NB4 (cell line): Measurements from ENCODE around the gene PERP.
A peak's percentile ranks its signal among the peaks of the same experiment; 100 is the strongest.

Experiments
- DNase-seq: peaks from one replicate; pipeline ENCODE4 v3.0.0; 2010; ENCODE audit warnings: low read depth
- H3K4me3 ChIP-seq: one replicate; pipeline ENCODE4 v1.5.1; 2011; ENCODE audit warnings: mild to moderate bottlenecking, low read depth, low read length, moderate library complexity
- CTCF ChIP-seq: IDR thresholded peaks from one replicate; pipeline ENCODE4 v1.5.1; 2012; ENCODE audit warnings: low read depth, low read length
- MAX ChIP-seq: IDR thresholded peaks from 2 replicates; pipeline ENCODE4 v1.6.1; 2011; ENCODE audit warnings: low read depth, low read length
- MYC ChIP-seq: IDR thresholded peaks from 2 replicates; pipeline ENCODE4 v1.6.1; 2011; ENCODE audit warnings: low read depth, low read length
- POLR2A ChIP-seq: IDR thresholded peaks from 2 replicates; pipeline ENCODE4 v1.6.1; 2011; ENCODE audit warnings: mild to moderate bottlenecking; ENCODE audit not compliant: insufficient read length; ENCODE audit errors: extremely low read depth

PERP gene

DNA sequence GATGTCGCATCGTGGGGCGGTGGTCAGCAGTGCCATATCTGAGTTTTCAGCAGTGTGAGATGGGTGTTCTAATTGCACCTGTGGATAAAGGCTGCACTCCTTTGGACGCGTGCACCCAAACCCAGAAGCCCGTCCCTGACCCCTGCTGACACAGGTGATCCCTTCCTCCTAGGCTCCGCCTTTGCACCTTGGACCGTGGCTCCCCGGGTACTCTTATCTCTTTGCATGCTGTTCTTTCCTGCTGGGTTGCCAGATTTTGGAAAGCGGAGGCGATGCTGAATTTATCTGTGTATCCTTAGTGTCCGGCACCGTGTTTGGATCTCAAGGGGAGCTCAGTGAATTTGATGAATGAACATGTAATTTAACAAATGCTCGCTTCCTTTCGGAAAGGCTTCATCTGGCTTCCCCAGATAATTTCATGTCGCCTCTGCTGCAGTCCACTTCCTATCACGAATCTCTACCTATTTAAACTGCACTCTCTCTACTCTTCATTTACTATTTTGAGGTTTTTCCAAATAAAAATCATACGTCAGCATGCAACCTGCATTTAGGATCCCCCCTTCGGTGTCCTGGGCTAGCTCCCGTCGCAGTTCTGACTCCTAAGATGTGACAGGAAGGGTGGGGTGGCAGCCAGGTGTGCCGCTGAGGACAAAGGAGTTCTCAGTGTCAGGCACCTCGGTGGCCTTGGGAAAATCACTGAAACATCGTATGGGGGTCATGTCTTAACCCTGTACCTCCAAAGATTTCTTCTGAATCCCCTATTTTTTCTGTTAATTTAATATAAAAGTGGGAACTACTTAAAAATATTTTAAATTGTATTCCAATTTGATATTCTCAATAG, 753 bp upstream of the PERP start:
- H3K4me3 ChIP-seq, result peak overlapping the region; percentile 30
- TF ChIP-seq CTCF (no peak), MAX (no peak), MYC (no peak), POLR2A (no peak)
- no peak for DNase-seq

DNA sequence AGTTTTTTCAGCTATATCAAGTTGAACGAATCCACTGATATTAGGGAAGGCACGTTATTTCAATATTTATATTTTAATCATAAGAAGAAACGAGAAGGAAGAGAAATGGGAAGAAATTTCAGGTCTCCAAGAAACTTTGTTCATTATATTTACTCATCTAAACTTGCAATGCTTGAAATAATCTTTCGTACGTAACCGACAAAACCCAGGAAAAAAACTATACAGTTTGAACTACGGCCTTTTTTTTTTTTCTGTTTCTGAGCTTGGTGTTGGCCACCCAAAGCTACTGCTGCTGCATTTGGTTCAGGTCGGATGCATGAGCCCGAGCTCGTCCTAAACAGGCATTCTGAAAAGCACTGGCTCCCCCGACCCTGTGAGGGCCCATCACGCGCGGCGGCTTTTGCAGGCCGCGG, 548 bp downstream of the PERP start:
- H3K4me3 ChIP-seq, result peak overlapping the region; percentile 50

DNA sequence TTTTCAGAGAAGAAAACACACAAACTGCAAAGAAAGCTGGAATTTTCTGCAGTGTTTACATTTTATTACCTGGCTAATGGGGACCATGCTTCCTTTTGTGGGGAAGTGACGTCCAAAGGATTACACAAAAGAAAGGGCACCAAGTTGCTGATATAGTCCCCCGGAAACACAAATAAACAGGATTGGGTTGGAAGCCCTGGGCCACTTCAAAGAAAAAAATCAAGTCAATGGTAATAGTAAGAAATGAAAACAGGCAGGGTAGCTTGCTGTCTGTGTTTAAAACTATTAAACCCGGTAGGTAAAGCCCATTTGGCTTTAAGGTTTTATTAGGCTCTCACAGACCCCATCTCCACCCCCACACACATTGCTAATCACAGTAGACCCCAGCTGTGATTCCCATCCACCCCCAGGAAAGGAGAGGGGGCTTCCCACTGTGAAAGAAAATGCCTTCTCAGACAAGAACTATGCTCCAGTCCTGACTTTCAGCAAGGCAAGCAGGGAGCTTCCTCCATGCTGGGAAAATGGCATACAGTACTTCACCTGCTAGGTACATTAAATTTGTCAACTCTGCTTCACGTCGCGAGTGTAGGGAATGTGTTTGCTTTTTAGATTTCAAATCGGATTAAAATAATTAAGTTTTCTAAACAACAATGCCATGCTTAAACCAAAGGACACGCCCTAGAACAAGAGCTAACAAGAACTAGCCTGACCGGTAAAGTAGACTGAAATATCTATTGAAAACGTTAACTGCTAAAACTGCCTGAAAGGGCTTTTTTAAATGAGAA, 1.1 kb downstream of the PERP start:
- peak overlapping the region; percentile 50 for H3K4me3 ChIP-seq
- no peak for TF ChIP-seq POLR2A
- no peak for TF ChIP-seq MAX
- no peak for TF ChIP-seq MYC
- no peak for TF ChIP-seq CTCF
- no peak for DNase-seq

More for the DNA sequence above, 548 bp downstream of the PERP start:
- no peak for TF ChIP-seq POLR2A
- no peak for TF ChIP-seq MYC
- no peak for TF ChIP-seq CTCF
- no peak for DNase-seq

DNA sequence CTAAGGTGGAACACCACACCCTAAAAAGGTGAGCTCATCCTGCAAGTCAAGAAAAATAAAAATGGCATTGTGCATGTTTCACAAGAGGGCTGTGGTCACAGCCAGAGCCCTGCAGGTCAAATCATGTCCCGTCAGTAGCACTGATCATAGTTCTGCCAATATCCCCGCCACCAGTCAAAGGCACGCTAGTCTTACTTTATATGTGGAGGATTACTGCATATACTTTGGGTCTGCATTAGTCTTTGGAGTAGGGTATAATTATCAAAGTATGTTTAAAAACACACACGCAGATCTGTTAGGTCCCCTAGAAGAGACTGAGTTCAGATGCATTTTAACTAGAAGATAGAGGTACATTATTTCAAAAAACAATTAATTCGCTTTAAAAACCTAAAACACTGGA, 1.8 kb downstream of the PERP start:
- TF ChIP-seq MAX (no peak), POLR2A (no peak), CTCF (no peak), MYC (no peak)
- H3K4me3 ChIP-seq, result no peak overlapping the region

DNA sequence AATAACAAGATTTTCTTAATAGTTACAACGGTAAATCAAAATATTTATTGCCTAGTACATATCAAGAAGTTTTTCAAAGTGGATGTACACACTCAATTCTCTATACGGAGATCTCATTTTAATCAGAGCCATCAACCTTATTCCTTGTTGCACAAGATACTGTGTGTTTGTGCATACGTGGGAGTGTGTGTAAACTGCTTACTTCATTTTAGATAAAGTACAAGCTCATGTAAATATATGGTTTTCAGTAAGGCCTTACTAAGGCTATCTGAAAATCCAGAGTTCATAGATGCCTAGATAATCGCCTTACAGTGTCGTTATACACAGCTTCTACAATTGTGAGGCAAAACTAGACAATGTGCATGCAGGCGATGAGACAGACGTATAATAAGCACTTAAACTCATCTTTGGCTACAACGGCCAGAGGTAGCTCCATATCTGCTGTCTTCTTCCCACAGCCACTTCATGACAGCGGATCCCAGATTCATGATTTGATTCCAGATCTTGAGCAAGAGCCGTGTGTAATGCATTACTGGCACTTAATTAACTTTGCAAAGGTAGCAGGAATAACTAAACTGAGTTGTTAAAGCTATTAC, 2.5 kb downstream of the PERP start:
- no peak for DNase-seq
- no peak overlapping the region for H3K4me3 ChIP-seq
- TF ChIP-seq POLR2A (no peak), MAX (no peak), MYC (no peak), CTCF (no peak)

More for the DNA sequence above, 1.8 kb downstream of the PERP start:
- no peak for DNase-seq
